ENCODE results near the gene GPC3.

The GPC3 gene

DNA sequence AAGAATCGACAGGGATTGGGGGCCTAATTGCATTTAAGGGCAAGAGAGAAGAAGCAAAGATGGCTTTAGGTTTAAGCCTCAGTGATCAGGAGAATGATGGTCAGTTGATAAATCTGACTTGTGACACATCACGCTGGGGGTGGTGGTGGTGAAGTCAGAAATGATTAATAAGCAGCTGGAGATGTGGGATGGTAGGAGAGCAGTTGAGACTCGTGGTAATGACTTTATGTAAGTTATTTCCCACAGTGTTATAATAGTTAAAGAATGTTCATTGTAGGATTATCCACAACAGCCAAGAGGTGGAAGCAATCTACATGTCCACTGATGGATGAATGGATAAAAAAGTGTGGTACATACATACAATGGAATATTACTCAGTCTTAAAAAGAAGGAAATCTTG is 391.2 kb downstream of the GPC3 start:
- in situ Hi-C loops (cut with HindIII; ENCODE audit: low sequenced_read_pairs) = no loop called here
- no peak for DNase-seq (ENCODE audit: low read depth, low spot score)
- TF ChIP-seq, protein P1, sequence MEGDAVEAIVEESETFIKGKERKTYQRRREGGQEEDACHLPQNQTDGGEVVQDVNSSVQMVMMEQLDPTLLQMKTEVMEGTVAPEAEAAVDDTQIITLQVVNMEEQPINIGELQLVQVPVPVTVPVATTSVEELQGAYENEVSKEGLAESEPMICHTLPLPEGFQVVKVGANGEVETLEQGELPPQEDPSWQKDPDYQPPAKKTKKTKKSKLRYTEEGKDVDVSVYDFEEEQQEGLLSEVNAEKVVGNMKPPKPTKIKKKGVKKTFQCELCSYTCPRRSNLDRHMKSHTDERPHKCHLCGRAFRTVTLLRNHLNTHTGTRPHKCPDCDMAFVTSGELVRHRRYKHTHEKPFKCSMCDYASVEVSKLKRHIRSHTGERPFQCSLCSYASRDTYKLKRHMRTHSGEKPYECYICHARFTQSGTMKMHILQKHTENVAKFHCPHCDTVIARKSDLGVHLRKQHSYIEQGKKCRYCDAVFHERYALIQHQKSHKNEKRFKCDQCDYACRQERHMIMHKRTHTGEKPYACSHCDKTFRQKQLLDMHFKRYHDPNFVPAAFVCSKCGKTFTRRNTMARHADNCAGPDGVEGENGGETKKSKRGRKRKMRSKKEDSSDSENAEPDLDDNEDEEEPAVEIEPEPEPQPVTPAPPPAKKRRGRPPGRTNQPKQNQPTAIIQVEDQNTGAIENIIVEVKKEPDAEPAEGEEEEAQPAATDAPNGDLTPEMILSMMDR (IDR thresholded peaks at IDR 0.05; ENCODE audit: low read depth, low read length) = no peak
- no peak overlapping the region for H3K4me3 ChIP-seq (ENCODE audit: low read depth, low read length)

DNA sequence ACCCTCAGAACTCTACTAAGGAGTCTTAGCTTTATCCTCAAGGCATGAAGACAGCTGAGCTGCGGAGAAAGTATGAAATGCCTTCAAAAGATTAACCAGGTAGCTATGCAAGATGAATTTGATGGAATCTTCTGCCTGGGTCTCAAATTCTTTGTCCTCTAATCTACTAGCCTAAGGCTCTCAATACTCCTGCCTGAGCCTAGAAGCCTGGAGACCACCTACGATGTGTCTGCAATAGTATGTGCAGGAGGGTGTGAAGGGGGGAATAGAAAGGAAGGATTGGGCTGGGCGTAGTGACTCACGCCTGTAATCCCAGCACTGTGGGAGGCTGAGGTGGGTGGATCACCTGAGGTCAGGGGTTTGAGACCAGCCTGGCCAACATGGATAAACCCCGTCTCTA is 391.9 kb downstream of the GPC3 start:
- in situ Hi-C loops (cut with HindIII; ENCODE audit: low sequenced_read_pairs) = no loop called here
- no peak overlapping the region for H3K4me3 ChIP-seq (ENCODE audit: low read depth, low read length)
- TF ChIP-seq, protein P1 (IDR thresholded peaks at IDR 0.05; ENCODE audit: low read depth, low read length) = no peak
- DNase-seq (ENCODE audit: low read depth, low spot score) = no peak

DNA sequence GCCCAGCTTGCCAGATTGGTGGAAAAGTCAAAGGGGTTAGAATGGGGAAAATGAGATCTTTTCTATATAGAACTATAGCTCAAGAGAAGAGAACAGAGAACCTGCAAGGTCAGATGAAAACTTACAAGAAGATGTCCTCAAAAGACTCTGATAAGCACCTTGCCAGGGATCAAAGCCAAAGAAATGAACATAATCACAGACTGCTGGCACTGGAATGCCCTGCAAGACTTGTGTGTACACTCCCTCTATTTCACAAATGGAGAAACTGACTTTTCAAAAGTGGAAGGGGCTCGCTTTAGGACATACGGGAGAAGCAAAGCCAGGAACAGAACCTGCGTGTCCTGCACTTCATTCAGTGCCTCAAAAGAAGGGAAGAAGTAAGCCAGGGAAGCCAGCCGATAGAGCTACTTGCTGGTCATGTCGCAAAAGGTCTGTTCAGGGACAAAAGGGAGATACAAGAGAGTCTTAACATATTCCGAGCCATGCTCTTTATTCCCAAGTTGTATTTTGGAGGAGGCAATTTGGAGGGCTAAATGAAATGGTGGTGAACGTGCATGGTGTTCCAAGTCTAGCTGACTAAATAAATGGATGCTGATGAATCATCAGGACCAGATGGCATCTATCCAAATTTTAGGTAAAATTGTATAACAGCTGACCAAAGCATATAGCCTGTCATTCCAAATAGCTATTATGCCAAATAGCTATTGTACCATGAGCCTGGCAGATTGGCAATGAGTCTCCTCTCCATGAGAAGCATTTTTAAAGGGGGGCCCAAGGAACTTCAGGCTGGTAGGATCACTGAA is 394.5 kb downstream of the GPC3 start:
- TF ChIP-seq, protein P1 (IDR thresholded peaks at IDR 0.05; ENCODE audit: low read depth, low read length) = no peak
- DNase-seq (ENCODE audit: low read depth, low spot score) = no peak
- no peak overlapping the region for H3K4me3 ChIP-seq (ENCODE audit: low read depth, low read length)
- in situ Hi-C loops (cut with HindIII; ENCODE audit: low sequenced_read_pairs) = no loop called here

DNA sequence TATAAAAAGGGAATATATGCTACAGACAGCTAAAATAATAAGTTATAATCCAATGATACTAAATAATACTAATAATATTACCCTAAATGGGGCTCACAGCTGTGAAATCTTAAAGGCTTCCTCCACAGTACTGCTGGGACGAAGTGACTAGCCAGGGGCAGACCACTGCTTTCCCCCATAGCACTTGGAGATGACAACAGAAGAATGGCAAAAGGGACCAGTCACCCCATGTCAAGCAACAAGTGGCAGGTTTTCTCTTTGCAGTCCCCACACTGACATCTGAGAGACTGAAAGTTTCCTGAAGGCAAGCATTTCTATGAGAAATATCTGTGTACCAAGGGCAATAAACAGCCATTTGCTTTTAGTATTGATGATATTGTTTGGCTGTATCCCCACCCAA is 396.6 kb downstream of the GPC3 start:
- no peak overlapping the region for H3K4me3 ChIP-seq (ENCODE audit: low read depth, low read length)
- TF ChIP-seq, protein P1 (IDR thresholded peaks at IDR 0.05; ENCODE audit: low read depth, low read length) = no peak
- in situ Hi-C loops (cut with HindIII; ENCODE audit: low sequenced_read_pairs) = no loop called here
- no peak for DNase-seq (ENCODE audit: low read depth, low spot score)

DNA sequence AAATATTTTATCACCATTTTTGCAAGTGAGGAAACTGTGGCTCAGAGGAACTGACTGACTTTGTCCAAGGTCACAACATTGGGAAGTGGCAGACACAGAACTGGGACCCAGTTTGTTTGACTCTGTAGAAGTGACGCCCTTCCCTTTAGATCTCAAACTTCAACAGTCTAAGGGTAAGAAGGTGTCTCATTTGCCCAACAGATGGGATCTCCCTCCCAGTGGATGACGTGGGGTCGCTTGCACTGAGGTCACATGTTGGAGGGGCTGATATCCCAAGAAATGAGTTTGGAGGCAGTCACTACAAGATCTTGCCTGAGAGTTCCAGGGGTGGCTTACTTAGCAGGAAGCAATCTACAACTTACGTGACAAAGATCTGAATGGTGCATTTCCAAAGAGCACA is 397.6 kb downstream of the GPC3 start:
- in situ Hi-C loops (cut with HindIII; ENCODE audit: low sequenced_read_pairs) = no loop called here
- TF ChIP-seq, protein P1 (IDR thresholded peaks at IDR 0.05; ENCODE audit: low read depth, low read length) = no peak
- H3K4me3 ChIP-seq (ENCODE audit: low read depth, low read length) = no peak overlapping the region
- DNase-seq (ENCODE audit: low read depth, low spot score) = no peak

DNA sequence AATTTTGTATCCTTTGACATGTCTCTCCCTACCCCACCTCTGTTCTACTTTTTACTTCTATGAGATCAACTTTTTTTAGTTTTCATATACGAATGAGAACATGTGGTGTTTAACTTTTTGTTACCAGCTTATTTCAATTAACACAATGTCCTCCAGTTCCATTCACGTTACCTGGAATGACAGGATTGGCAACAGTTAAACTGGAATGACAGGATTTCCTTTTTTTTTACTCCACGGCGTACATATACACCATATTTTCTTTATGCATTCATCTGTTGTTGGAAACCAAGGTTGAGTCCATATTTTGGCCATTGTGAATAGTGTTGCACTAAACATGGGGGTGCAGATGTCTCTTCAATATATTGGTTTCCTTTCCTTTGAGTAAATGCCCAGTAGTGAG is 398.3 kb downstream of the GPC3 start:
- in situ Hi-C loops (cut with HindIII; ENCODE audit: low sequenced_read_pairs) = no loop called here
- DNase-seq (ENCODE audit: low read depth, low spot score) = no peak
- TF ChIP-seq, protein P1 (IDR thresholded peaks at IDR 0.05; ENCODE audit: low read depth, low read length) = no peak
- H3K4me3 ChIP-seq (ENCODE audit: low read depth, low read length) = no peak overlapping the region

Data from astrocyte of the spinal cord (primary cell).